C4-2B (cell line): ENCODE data around the gene TNFRSF13B.

Experiments
- CTCF ChIP-seq: fragments of 450-650 bp; conservative IDR thresholded peaks from 2 replicates; pipeline ENCODE4 v1.5.1; 2017; ENCODE audit warnings: mild to moderate bottlenecking
- ZFX ChIP-seq: fragments of 450-650 bp; IDR thresholded peaks from 2 replicates; pipeline ENCODE4 v1.6.1; 2017

GRCh38 chr17:16971458-16972338 is at the start of gene TNFRSF13B:
- TF ChIP-seq CTCF (no peak), ZFX (no peak)
